Measurements from ENCODE around the gene NOM1.

The NOM1 gene

DNA sequence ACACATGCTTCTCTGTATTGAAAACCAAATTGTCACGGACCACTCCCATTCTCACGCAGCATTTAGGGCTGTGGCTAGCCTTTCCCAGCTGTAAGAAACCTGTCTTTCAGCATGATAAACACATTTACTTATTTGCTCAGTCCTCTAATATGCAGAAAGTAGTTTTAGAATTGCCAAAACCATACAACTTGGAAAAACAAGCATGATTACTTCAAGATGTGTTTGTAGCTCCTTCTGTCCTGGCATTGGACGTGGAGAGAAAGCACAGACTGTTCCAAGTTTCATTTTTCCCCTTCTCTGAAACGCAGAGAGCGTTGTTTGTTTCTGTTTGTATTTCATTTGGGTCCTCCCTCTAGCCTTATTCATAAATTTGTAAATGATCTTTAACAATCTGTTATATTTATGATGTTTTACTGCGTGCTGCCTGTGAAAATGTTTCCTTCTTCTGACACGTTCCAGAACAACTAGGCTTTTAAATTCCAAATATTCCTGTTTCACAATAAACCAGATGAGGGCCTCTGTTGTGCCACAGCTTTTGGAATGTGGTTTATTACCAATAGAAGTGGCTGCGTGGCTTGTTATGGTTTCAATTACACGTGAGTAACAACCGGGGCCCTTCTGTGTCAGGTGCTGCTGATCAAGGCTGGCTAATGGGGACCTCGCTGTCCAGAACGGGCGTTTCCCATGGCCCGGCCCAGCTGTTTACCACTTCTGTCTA, 34.8 kb downstream of the NOM1 start:
- DNase-seq, result peak; percentile 34

DNA sequence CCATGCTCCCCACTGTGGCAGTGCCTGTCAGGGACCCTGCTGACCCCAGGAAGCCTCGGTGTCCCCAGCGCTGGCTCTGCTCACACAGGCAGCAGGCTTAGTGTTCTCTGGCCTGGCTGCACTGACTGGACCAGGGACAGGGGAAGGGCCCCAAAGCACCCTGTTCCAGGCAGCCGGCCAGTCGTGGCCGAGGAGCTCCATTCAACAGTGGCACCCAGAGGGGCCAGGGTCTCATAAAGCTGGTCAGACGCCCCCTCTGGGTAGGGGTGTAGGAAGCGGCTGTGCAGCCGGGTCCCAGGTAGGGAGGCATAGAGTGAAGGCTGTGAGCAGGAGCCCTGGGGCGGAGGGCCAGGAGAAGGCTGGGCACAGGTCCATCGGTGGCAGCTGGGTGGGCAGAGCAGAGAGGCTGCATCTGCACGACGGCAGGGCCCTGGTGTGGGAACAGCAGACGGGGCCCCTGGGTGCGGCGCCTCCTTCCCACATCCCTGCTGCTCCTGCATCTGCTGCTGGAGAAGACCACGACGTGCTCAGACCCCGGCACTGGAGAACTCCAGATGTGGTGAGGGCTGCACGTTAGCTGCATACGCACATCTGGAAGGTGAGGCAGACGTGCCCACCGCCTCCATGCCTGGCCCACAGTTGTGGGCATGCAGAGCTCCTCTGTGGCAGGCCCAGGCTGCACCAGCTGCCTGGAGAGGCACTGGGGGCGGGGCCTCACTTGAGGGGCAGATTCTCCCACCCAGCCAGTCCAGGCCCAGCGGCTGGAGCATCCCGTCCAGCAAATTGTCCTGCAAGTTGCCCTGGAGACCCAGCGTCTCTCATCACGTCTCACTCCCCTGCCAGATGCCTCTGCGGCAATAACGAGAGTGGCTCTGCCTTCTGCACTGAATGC, 35.8 kb downstream of the NOM1 start:
- no peak for DNase-seq

DNA sequence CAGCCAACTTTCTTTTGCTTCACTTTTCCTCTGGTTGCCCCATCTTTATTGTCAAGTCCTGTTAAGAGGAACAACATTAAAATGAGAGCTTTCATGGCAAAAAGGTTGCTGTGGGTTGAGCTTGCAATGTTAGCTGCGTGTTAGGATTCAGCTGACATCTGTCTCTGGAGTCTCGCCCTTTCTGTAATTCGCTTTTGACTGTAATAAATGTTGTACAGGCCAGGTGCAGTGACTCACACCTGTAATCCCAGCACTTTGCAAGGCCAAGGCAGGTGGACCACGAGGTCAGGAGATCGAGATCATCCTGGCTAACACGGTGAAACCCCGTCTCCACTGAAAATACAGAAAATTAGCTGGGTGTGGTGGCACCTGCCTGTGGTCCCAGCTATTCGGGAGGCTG, 36.9 kb downstream of the NOM1 start:
- no peak for DNase-seq

DNA sequence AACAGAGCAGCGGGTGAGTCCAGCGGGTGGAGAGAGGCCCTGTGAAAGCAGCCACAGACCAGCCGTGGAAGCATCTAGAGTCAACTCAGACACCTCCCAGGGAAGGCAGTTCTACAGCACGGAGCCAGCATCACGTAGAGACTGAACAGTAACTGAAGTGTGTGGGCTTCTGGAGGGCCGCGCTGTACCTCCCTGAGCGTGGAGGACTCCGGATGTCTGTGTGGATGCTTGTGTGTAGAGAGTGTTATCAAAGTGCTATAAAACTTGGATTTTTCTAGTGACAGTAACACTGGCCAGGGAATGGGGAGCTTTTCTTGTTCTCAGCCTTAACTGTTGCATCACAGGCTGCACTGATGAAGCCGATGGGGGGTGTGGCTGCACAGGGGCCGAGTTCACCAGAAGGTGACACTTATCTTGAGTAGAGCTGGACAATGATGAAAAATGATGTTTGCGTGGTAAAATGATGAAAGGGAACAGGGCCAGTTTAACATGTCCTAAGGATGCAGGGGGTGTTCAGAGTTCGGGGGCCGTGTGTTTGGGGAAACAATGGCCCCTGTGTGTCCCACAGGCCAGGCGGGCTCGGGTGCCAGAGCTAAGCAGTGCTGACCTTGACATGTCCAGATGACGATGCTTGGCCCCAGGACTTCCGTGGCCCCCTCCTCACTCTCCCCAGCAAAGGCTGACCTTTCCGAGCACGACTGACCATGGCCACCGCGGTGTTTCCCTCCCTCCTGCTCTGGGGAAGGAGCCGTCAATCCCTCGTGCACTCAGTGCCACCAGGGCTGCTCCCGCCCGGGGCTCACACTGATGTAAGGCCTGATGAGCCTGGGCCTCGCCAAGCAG, 39.1 kb downstream of the NOM1 start:
- DNase-seq, result no peak

DNA sequence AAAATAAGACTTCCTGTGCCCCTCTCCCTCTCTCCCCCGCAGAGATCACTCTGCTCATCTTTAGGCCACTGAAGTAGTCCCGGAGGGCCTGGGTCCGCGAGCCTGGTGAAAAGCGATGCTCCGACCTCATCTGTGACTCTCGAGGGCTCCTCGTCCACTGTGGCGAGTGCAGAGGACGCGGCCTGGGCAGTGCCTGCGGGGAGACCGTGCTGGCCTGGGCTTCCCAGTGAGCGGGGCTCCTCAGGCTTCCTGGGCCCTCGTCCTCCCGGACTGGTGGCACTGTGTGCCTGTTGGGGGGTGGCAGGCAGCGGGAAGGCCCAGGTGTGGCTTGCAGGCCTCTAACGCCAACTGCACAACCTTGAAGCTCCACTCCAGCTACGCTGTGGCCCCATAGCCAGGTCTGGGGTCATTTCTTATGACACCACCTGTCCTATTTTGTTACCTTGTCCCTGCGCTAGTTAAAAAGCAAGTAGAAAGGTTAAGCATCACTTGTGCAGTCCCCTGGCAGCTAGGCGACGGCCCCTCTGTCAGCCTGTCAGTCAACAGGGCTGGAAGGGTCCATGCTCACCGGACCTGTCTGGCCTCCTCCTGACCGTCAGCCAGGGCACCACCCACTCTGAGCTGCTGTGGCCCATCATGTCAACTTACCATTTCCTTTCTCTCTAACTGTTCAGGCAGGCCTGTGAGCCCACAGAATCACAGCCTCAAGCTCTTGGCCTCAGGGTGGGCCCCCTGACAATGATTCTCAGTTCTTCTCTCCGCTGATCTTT, 40.4 kb downstream of the NOM1 start:
- no peak for DNase-seq

DNA sequence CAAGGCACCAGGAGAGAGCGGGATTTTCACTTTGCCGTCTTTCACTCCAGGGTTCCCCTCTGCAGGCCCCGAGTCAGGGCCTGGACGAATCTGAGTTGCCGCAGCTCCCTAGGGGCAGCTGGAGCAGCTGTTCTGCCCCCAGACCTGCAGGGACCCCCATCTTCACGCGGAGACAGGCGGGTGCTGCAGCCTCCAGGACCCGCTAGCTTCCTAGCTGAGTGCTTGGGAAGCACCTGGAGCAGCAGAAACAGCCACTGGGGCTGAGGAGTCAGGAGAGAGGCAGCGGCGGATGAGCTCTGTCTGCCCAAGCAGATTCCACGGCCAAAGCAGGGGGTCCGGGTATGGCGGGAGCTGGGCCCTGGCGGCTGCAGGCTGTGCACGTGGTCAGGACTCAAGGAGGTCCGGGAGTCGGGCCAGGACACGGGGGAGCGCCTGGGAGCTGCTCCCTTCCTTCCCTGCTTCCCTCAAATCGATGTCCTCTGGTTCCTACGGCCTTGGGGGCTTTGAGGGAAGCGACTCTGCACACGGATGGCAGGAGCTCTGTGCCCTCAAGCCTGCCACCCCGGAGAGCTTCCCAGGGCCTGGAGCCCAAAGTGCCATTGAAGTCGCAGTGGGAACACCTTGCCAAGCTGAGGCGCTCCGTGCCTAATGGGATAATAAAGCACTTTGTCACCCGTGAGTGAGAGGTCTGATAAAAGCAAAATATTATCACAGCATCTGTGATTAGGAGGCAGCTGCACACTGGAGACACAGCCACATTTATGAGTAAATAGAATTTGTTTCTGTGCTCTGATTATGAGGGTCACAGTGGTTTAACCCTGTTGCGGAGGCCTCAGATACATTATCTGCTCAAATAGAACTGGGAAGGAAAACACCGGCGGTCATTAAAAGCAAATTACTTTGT, 43.8 kb downstream of the NOM1 start:
- no peak for DNase-seq

DNA sequence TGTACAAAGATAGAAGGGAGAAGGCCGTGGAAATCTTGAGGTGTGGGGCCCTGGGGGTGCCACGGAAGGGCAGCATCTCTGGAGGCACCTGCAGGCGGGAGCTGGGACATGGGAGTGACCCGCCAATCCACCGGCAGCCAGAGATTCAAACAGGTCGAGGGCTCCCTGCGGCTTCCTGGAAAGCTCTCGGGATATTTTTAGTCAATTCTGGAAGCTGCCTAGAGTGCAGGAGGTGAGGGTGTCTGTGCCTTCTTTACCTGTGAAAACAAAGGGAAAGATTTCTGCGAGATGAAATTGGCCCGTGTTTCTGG, 44.4 kb downstream of the NOM1 start:
- DNase-seq, result no peak

DNA sequence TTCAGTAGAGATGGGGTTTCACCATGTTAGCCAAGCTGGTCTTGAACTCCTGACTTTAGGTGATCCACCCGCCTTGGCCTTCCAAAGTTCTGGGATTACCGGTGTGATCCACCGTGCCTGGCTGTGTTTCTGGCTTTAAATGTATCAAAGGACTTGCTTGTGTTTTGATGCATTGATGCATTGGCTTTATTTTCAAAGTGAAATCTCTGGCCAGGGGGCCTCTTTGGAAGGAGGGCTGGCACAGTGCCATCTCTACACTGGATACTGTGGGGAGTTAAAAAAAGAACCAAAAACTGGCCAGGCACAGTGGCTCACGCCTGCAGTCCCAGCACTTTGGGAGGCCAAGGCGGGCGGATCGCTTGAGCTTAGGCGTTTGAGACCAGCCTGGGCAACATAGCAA, 44.9 kb downstream of the NOM1 start:
- no peak for DNase-seq

DNA sequence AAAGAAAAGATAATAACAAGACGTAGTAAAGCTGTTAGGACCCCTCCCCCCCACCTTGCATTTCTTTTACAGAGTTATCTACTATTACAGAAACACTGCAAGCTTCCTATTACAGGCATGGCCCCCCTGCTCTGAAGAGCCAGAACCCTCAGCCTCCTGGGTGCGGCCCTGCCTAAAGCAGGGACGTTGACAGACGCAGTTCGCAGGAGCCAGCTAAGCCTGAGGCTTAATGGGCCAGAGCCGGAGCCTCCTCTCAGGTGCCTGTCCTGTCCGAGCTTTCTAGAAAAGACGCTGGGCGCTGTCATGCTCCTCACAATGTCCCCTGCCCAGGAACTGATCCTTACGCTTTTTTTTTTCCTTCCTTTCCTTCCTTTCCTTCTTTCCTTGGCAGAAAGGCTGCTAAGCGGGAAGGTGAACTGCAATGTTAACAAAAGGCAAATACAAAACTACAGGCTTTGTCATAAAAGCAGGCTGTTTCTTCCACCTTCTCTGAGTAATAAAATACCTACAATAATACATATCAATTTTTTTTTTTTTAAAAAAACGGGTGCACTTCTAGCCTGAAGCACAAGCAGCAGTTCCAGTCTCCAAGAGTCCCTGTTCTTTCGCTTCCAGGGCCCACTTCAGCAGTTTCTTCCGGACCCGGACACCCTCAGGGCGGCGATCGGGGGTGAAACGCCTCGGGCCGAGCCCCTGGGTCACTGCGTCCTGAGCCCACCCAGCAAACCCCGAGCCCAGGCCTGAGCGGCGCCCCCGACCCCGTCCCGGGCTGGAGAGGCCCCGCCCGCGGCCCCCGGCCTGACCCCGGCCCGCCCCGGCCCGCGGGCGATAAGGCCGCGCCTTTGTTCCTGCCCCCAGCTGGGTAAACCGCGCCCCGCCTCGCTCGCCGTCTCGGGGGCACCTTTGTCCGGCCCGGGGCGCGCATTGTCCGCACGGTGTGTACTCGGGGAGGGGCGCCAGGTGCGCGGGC, 49.8 kb downstream of the NOM1 start:
- no peak for DNase-seq

DNA sequence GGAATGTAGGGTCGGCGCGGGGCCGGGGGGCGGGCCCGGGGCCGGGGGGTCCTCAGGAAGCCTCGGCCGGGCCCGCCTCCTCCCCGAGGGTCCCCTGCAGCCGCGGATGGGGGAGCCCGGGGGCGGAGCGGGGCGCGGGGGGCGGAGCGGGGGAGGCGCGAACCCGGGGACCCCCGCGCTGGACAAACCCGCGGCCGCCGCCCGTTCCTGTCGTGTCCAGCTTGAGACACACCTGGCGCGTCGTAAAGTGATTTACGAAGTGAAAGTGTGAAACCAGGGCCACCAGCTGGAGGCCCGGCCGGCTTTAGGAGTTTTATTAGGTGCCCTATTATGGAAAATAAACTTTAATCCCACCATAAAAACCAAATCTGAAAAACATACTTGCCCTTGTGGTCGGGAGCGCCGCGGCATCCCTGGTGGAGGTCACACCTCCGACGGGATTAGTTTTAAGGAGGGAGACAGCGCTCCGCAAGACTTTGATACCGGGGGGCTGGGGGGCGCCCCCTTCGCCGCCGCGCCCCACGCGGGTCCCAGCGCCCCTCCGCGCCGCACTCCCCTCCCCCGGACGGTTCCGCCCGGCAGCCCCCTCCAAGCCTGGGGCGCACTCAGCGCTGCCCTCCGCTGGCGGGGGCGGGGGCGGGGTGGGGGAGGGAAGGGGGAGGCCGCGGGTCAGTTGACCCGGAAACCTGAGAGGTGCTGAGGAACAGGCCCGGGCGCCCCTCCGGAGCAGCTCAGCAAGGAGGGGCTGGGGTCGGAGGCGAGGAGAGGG, 50.6 kb downstream of the NOM1 start:
- DNase-seq, result no peak

DNA sequence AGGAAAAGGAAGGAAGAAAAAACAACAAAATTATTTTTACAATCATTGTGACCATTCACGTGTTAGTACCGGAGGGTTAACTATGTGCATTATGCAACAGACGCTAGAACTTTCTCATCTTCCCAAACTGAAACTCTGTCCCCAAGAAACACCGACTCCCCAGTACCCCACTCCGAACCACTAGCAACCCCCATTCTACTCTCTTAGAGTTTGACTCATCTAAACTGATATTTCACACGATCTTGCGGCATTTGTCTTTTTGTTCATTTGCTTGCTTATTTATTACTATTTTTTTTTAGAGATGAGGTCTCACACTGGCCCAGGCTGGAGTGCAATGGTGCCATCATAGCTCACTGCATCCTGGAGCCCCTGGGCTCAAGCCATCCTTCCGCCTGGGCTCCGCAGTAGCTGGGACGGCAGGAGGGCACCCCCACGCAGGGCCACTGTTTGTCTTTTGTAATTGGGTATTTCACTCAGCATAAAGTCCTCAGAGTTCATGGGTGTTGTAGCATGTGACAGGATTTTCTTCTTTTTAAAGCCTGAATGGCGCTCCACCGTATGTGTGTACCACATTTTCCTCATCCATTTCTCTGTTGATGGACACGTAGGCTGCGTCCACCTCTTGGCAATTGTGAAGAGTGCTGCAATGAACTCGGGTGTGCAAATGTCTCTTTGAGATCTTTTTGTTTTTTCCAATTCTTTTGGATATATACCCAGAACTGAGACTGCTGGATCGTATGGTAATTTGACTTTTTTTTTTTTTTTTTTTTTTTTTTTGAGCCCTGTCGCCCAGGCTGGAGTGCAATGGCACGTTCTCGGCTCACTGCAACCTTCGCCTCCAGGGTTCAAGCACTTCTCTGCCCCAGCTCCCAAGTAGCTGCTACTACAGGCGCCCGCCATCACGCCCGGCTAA, 51.5 kb downstream of the NOM1 start:
- no peak for DNase-seq

DNA sequence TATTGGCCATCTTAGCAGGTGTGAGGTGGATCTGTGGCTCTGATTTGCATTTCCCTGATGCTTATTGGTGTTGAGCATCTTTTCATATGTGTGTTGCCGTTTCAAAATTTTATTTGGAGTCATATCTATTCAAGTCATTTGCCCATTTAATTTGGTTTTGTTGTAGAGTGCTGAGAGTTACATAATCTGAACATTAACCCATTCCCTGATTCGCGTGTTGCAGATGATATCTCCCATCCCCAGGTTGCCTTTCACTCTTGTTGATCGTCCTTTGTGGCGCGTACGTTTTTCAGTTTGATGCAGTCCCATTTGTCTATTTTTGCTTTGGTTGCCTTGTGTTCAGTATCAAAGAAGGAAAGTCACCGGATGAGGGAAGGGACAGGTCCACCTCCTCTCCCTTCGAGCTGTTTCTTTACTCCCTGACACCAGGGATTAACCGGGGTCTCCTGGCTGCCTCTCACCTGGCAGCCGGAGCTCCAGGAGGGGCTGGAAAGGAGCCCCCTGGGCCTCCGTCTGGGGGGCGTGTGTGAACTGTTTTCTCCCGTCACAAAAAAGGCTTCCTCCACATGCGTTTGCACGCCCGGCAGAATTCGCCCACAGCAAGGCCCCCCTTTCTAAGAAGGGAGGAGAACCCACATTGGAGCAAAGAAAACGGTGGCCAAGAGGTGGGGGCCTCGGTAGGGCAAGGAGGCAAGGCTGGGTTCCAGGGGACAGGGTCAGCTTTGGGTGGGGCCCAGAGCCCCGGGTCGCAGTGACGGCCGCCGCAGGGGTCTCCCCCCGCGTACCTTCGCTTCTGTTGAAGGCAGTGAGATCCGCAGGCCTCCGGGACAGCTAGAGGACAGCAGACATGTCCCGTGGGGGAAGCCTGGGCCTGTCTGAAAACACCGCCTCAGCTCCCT, 52.7 kb downstream of the NOM1 start:
- no peak for DNase-seq

DNA sequence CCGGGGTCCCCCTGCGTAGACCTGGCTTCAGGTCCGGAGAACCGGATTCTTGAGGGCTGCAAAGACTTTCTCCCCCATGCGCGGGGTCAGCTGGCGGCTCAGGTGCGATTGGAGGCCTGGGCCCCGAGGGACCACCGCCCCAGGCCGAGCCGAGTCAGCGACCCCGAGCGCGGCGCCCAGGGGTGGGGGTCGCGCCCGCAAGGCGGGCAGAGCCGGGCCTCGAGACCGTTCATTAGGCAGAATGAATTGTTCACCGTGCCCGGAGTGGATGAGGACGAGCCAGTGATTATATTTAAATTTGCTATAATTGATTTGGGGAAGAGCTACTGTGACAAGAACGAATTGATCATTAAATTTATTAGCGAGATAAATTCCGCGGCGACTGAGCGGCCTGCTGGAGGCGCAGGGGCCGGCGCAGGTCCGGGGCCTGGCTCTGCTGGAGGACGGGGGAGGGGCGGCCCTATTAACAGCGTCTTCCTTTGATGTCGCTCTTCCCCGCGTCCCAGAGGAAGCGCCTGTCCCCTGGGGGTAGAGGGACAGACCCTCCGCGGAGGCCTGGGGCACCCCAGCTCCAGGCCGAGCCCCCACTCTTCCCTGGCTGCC, 53.4 kb downstream of the NOM1 start:
- no peak for DNase-seq

DNA sequence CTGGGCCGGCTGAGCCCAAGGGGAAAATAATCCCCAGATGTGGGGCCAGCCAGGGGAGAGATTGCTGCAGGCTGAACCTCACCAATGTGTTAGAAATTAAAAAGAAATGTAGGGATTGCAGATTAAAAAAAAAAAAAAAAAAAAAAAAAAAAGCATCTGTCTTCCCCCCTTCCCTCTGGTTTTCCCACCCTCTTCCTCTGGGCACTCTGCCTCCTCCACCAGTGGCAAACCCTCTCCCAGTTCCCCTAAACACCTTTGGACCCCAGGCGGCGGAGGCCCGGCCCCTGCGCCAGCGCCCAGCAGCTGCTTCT, 53.9 kb downstream of the NOM1 start:
- DNase-seq, result no peak

DNA sequence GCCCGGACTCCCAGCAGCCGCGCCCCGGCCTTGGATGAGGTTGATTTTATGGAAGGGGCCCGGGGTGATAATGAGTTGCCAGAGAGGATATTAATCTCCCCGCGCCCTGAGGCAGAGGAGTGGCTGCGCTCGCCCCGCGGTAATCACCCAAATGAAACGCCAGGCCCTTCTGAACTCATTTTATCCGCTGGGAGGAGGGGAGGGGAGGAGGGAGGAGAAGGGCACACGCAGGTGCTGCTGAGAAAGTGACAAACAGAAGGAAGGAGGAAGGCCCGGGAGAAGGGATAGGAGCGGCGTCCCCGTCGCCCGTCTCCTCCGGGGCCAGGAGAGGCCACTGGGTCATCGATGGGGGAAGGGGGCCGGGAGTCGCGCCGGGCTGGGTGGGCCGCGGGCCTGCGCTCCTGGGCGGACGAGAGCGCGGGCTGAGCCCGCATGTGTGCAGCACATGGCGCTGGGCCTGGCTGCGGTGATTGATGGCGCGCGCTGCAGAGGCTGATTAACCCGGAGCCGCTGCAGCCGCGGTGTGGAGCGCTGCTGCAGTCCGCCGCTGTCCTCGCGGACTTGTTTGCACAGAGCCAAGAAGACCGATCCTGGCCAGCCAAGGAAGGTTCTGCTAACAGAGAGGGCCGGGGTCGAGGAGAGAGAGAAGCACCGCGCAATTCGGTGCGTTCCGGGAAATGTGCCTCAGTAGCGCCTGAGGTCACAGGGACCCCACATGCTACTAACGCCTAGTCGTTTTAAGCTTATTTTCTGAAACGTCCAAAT, 54.4 kb downstream of the NOM1 start:
- peak; percentile 40 for DNase-seq

All from EL (cell line).